ENCODE measurements around the gene RNF212B.
"Not testable (repeated sequence)": the region's sequence is repeated elsewhere in the genome, so short reads cannot be mapped to it uniquely, and the experiment has no call there.

RNF212B gene

DNA sequence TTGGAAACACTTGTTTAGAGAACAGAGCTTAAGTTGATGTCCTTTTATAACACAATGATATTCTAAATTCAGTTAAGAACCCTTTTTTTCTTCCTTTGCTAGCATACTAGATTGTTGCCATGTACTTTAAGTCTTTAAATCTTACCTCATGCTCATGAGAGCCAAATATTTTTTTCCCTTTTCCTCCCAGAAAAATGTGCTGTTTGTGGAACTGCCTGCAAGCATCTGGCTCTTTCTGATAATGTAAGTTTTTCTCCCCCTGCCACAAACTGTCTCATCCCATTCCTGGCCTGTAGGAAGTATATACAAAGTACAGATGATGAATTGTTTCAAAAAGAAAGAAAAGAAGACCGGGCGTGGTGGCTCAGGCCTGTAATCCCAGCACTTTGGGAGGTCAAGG, 5.3 kb downstream of the RNF212B start:
- DNase-seq, result no peak

- no peak for DNase-seq
Measured at GRCh38 chr14:23245282-23245681, 7.5 kb downstream of the RNF212B start.

GRCh38 chr14:23248601-23249000, 10.9 kb downstream of the RNF212B start:
- no peak for DNase-seq

DNA sequence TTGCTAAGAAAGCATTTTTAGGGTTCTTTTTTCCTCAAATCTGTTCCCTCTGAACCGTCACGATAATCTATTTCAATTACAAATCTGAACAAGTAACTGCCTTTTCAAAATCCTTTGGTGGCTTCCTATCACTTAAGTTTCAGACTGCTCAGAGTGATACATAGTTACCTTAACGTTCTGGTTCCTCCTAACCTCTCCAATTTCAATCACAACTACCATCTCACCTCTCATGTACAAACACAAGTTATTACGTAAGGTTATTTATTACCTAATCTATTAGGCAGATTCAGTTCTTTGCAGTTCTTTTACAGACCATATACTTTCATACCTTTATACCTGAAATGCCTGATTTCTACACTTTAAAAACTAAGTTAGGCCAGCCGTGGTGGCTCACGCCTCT, 12.1 kb downstream of the RNF212B start:
- DNase-seq, result no peak

- DNase-seq, result no peak
Measured at GRCh38 chr14:23252006-23252405, 14.3 kb downstream of the RNF212B start.

- DNase-seq, result no peak
Measured at GRCh38 chr14:23252420-23253333, 14.9 kb downstream of the RNF212B start.

- no peak for DNase-seq
Measured at GRCh38 chr14:23258256-23258655, 20.5 kb downstream of the RNF212B start.

DNA sequence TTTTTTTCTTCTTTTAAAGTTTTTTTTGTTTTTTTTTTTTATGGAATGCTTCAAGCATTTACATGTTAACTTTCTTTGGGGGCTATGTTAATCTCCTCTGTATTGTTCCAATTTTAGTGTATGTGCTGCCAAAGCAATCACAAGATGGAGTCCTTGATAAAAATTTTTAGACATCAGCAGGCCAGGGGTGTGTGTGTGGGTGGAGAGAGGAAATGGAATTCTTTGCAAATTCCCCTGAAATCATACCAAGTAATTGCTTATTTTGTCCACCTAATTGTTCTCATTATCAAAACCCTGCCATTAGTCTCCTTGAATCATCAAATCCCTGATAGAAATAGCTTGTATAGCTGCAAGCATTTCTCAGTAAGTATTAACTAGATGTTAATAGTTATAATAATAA, 21.7 kb downstream of the RNF212B start:
- no peak for DNase-seq

GRCh38 chr14:23260849-23261248, 23.1 kb downstream of the RNF212B start:
- DNase-seq, result not testable (repeated sequence)

GRCh38 chr14:23269193-23269592, 31.5 kb downstream of the RNF212B start:
- DNase-seq, result no peak

- DNase-seq, result no peak
Measured at GRCh38 chr14:23275412-23275811, 37.7 kb downstream of the RNF212B start.

- DNase-seq, result no peak
Measured at GRCh38 chr14:23277189-23277588, 39.5 kb downstream of the RNF212B start.

GRCh38 chr14:23277928-23278327, 40.2 kb downstream of the RNF212B start:
- not testable (repeated sequence) for DNase-seq

GRCh38 chr14:23281247-23281646, 43.5 kb downstream of the RNF212B start:
- DNase-seq, result no peak

- no peak for DNase-seq
Measured at GRCh38 chr14:23284654-23285529, 47.2 kb downstream of the RNF212B start.

DNA sequence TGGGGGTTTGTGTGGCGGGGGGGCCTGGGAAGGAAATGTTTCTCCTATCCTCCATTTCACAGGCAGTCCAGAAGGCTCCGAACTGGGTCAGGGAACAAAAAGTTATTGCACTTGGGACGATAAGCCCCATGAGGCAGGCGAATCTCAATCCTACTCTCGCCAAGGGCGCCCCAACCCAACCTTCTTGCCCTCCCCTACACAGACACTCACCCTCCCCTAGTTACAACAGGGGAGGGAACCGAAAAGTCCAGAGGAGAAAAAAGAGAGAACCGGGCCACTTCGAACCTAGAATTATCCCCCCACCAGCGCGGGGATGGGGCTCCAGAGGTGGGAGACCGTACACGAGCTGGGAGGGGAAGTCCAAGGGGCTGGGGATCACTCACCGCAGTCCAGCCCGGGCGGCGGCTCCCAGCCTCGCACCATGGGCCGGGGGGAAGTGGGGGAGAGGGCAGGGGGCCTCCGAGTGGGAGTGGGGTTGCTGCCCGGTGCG, 47.8 kb downstream of the RNF212B start:
- no peak for DNase-seq

DNA sequence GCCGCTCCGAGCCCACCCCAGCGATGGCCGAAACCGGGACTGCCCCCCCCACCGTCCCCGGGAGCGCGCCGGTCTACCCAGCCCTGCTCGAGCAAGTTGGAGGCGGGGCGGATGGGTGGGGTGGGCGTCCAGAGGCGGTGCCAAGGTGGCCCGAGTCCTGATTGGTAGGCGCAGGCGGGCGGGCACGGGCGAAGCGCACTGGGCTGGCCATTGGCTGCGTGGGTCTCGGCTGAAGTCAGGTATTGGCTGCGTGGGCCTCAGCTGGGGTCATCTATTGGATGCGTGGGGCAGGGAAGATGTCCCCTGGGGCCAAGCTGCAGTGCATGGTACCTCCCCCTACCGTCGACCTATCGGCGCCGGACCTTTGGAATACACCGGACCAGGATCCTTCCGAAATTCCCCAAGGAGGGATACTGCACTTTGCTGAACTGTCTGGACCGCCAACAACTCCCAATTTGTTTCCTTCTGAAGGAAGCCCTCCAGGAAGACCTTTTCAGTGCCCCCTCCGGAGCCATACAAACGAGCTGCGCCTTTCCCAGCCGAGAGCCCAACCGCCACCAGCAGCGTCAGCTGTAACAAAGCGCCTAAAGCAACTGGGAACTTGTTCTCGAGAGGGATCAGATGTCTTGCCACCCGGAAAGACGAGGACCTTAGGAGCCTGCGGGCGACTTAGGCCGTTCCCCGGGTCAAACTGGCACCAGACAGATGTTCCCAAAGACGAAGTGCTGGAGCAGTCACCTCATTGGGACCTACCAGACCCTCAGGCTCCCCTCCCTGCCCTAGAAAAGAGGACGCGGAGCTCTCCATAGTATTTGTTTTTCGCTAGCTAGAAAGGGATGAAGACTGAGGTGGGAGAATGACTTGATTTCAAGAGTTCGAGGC, 48.5 kb downstream of the RNF212B start, which contains the start of gene HOMEZ:
Gene HOMEZ, minus strand, starts transcription at position 113 of the 882 bp plus-strand sequence. CDS start 180 bp downstream, outside the sequence.
- DNase-seq, result peak; percentile 90 to 97 (median 94)

DNA sequence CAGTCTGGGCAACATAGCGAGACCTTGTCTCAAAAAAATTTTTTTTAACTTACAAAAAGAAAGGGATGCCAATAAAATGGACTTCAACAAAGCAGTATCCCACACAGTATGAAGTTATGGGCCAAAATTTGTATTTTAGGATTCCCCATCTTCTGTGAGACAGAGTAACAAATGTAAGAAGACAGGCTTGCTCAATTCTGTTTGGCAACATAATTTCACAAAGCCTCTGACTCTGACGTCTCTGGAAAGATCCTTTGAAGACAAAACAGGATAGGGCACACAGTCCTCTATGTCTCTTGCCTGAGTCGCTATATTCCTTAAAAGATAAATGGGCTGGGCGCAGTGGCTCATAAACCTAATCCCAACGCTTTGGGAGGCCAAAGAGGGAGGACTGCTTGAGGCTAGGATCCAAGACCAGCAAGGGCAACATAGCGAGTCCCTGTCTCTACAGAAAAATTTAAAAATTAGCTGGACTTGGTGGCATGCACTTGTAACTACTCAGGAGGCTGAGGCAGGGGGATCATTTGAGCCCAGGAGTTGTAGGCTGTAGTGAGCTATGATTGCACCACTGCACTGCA, 49.3 kb downstream of the RNF212B start:
- DNase-seq, result no peak

- peak; percentile 41 to 83 (median 59) for DNase-seq
Measured at GRCh38 chr14:23294734-23295561, 57.2 kb downstream of the RNF212B start.

GRCh38 chr14:23296012-23296777, 58.5 kb downstream of the RNF212B start:
- DNase-seq, result no peak

Data from stimulated activated naive CD4-positive, alpha-beta T cell (primary cell).